ENCODE data around the gene MYPOP. TPM values are rescaled to one million over a fixed set of nuclear protein-coding genes. Genes with fewer than 3 reads are reported as not detected.

The MYPOP gene
- total RNA-seq, 1 experiment from 2014 or later, result 5.5 TPM

DNA sequence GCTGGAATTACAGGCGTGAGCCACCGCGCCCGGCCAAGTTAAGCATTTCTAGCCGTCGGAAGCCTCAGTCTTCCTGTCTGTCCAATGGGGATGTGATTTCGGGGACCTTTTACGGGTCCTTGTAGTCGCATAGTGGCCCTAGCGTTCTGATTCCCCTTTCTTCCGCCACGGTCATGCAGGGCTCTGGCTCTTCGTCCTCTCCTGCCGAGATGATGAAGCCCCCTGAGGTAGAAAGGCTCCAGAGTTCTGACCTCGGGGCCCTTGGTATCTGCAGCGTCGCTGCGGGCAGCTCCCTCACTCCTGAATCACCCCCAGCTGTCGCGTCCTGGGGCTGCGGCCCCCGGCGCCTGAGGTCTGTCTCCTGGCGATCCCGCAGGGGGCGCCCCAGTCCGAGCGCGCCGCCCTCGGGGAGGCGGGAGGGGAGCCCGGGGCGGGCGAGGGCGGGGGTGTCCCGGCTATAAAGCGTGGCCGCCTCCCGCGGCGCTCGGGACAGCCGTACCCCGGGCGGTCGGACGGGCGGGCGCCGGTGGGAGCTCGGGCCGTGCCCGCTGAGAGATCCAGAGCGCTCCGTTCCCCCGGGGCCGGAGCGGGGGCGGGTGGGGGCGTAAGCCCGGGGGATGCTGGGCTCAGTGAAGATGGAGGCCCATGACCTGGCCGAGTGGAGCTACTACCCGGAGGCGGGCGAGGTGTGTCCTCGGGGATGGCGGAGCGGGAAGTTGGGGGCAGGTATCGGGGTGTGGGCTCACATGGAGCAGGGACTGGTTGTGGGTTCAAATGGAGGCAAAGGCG is 38.4 kb downstream of the MYPOP start, which contains the start of gene FOXA3:
FOXA3 (plus strand) TSS at position 487 of the 789 bp plus-strand sequence; CDS start at position 618, 131 bp downstream.
- Mint-ChIP-seq H3K4me1 (ENCODE audit: insufficient read depth, unreplicated experiment) (peaks cover 5% of the 10 kb centered on the region), H3K27me3 (ENCODE audit: insufficient read depth, unreplicated experiment) (peaks cover 51% of the 10 kb centered on the region), H3K27ac (ENCODE audit: low read depth, unreplicated experiment) (peak within 1 kb of the TSS; percentile 86), H3K36me3 (ENCODE audit: insufficient read depth, unreplicated experiment) (peaks cover 25% of the 10 kb centered on the region), H3K4me3 (ENCODE audit: unreplicated experiment) (peak within 1 kb of the TSS; percentile 90), H3K9me3 (ENCODE audit: unreplicated experiment) (no peaks in the 10 kb centered on the region)
- DNase-seq (ENCODE audit: unreplicated experiment), result no peak
- intact Hi-C loops (cut with micrococcal nuclease), result no loop called here
- TF ChIP-seq, protein P1, sequence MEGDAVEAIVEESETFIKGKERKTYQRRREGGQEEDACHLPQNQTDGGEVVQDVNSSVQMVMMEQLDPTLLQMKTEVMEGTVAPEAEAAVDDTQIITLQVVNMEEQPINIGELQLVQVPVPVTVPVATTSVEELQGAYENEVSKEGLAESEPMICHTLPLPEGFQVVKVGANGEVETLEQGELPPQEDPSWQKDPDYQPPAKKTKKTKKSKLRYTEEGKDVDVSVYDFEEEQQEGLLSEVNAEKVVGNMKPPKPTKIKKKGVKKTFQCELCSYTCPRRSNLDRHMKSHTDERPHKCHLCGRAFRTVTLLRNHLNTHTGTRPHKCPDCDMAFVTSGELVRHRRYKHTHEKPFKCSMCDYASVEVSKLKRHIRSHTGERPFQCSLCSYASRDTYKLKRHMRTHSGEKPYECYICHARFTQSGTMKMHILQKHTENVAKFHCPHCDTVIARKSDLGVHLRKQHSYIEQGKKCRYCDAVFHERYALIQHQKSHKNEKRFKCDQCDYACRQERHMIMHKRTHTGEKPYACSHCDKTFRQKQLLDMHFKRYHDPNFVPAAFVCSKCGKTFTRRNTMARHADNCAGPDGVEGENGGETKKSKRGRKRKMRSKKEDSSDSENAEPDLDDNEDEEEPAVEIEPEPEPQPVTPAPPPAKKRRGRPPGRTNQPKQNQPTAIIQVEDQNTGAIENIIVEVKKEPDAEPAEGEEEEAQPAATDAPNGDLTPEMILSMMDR (IDR thresholded peaks at IDR 0.05; ENCODE audit: unreplicated experiment), result peak; percentile 46
- CTCF ChIA-PET, result interaction anchor here (0.6 to 1.4 kb wide), 3 partner anchors 19 to 155 kb away, joined by 3 to 5 read pairs (median 4); no protein-coding TSS in a partner anchor
- POLR2A ChIA-PET, result interaction anchor here (0.5 to 2.1 kb wide), 17 partner anchors 14 to 833 kb away, joined by 3 to 34 read pairs (median 5); partner anchors contain the start of genes CCDC61, IRF2BP1, MYPOP and QPCTL
- BruUV-seq (replicated peaks), result no TSS peak

DNA sequence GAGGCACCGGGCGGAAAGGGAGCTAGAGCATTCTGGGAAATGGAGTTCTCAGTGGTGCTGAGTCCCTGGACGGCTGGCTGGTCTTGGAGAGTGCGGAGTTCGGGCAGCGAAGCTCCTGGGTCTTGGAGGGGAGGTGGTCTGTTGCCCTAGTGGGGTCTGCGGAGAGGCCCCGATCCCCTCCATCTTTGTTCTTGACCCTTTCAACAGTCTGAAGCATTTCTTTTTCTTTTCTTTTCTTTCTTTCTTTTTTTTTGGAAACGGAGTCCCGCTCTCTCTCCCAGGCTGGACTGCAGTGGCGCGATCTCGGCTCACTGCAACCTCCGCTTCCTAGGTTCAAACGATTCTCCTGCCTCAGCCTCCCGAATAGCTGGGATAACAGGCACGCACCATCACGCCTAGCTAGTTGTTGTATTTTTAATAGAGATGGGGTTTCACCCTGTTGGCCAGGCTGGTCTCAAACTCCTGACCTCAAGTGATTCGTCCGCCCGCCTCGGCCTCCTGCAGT is 39.0 kb downstream of the MYPOP start:
- peak overlapping the region; percentile 86 for H3K27ac Mint-ChIP-seq (ENCODE audit: low read depth, unreplicated experiment)
- DNase-seq (ENCODE audit: unreplicated experiment), result no peak
- H3K4me3 Mint-ChIP-seq (ENCODE audit: unreplicated experiment), result peak overlapping the region; percentile 90
- no peaks in the 10 kb centered on the region for H3K9me3 Mint-ChIP-seq (ENCODE audit: unreplicated experiment)
- BruUV-seq (replicated peaks), result no TSS peak
- peaks cover 51% of the 10 kb centered on the region for H3K27me3 Mint-ChIP-seq (ENCODE audit: insufficient read depth, unreplicated experiment)
- H3K36me3 Mint-ChIP-seq (ENCODE audit: insufficient read depth, unreplicated experiment), result peaks cover 31% of the 10 kb centered on the region
- POLR2A ChIA-PET, result interaction anchor here (0.5 to 2.1 kb wide), 18 partner anchors 13 to 832 kb away, joined by 3 to 34 read pairs (median 5); partner anchors contain the start of genes CCDC61, IRF2BP1, MYPOP and QPCTL
- intact Hi-C loops (cut with micrococcal nuclease), result no loop called here
- TF ChIP-seq, protein P1 (IDR thresholded peaks at IDR 0.05; ENCODE audit: unreplicated experiment), result no peak
- CTCF ChIA-PET, result interaction anchor here (0.6 to 1.0 kb wide), 3 partner anchors 14 to 155 kb away, joined by 3 to 4 read pairs (median 4); no protein-coding TSS in a partner anchor
- H3K4me1 Mint-ChIP-seq (ENCODE audit: insufficient read depth, unreplicated experiment), result peaks cover 5% of the 10 kb centered on the region

DNA sequence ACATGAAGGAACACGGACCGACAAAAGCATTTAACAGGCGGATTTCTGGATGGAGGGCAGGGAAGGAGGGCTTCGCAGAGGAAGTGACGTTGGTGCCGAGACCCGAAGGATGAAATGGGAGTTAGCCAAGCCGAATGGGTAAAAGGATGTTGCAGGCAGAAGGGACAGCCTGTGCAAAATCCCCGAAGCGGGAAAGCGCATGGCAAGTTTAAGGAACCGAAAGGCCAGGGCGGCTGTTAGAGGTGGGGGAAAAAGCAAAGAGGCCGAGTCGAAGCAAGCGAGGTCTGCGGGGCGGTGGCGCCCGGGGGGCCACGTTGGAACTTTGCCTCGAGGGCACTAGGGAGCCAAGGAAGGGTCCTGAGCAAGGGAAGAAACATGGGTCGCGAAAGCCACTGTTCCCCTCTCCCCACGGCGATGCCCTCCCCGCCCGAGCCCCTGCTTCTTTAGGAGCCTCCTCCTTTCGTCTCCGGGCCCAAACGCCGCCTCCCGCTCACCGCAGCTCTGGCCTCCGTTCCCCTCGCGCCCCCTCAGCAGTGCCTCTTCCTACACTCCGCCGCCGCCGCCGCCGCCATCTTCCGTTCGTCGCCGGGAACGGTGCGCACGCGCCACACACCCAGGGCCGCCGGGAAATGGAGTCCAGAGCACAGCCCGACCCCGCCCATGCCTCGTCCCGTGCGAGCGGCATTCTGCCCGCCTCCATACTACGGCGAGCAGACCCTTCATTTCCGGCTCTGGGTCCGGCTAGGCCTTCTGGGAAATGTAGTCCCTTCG is 39.7 kb downstream of the MYPOP start, which contains the start of gene SYMPK:
SYMPK (minus strand) TSS at position 584 of the 771 bp plus-strand sequence. CDS start 8,652 bp downstream, outside the sequence.
- no TSS peak for BruUV-seq (replicated peaks)
- Mint-ChIP-seq H3K4me3 (ENCODE audit: unreplicated experiment) (peak within 1 kb of the TSS; percentile 90), H3K27me3 (ENCODE audit: insufficient read depth, unreplicated experiment) (peaks cover 50% of the 10 kb centered on the region), H3K36me3 (ENCODE audit: insufficient read depth, unreplicated experiment) (peaks cover 34% of the 10 kb centered on the region), H3K27ac (ENCODE audit: low read depth, unreplicated experiment) (peak within 1 kb of the TSS; percentile 86), H3K9me3 (ENCODE audit: unreplicated experiment) (no peaks in the 10 kb centered on the region), H3K4me1 (ENCODE audit: insufficient read depth, unreplicated experiment) (peaks cover 10% of the 10 kb centered on the region)
- DNase-seq (ENCODE audit: unreplicated experiment), result peak; percentile 99
- TF ChIP-seq, protein P1 (IDR thresholded peaks at IDR 0.05; ENCODE audit: unreplicated experiment), result no peak
- intact Hi-C loops (cut with micrococcal nuclease), result no loop called here
- CTCF ChIA-PET, result interaction anchor here (0.6 to 1.0 kb wide), 4 partner anchors 13 to 154 kb away, joined by 3 to 4 read pairs (median 4); no protein-coding TSS in a partner anchor
- POLR2A ChIA-PET, result interaction anchor here (0.5 to 2.1 kb wide), 23 partner anchors 11 to 832 kb away, joined by 3 to 34 read pairs (median 4); partner anchors contain the start of genes CCDC61, IRF2BP1, MYPOP and QPCTL
